ENCODE measurements around the gene CYTH1.
"Not testable (repeated sequence)": the region's sequence is repeated elsewhere in the genome, so short reads cannot be mapped to it uniquely, and the experiment has no call there.

Gene CYTH1

GRCh38 chr17:78679495-78680395 is 102.3 kb downstream of the CYTH1 start:
- no peak for DNase-seq

- no peak for DNase-seq
Measured at GRCh38 chr17:78678711-78679110, 103.4 kb downstream of the CYTH1 start.

- no peak for DNase-seq
Measured at GRCh38 chr17:78678222-78678557, 103.9 kb downstream of the CYTH1 start.

GRCh38 chr17:78677303-78678221 is 104.5 kb downstream of the CYTH1 start:
- DNase-seq = no peak

- DNase-seq = no peak
Measured at GRCh38 chr17:78676412-78677302, 105.4 kb downstream of the CYTH1 start.

- no peak for DNase-seq
Measured at GRCh38 chr17:78675836-78676235, 106.2 kb downstream of the CYTH1 start.

- no peak for DNase-seq
Measured at GRCh38 chr17:78675316-78675616, 106.8 kb downstream of the CYTH1 start.

GRCh38 chr17:78674595-78675315 is 107.3 kb downstream of the CYTH1 start:
- no peak for DNase-seq

GRCh38 chr17:78674156-78674555 is 107.9 kb downstream of the CYTH1 start:
- no peak for DNase-seq

GRCh38 chr17:78673395-78673794 is 108.7 kb downstream of the CYTH1 start:
- DNase-seq = no peak

- no peak for DNase-seq
Measured at GRCh38 chr17:78672871-78673371, 109.2 kb downstream of the CYTH1 start.

- no peak for DNase-seq
Measured at GRCh38 chr17:78672005-78672404, 110.1 kb downstream of the CYTH1 start.

GRCh38 chr17:78671726-78672001 is 110.4 kb downstream of the CYTH1 start:
- DNase-seq = not testable (repeated sequence)

GRCh38 chr17:78670850-78671725 is 111.0 kb downstream of the CYTH1 start:
- DNase-seq = no peak

GRCh38 chr17:78669975-78670518 is 112.0 kb downstream of the CYTH1 start:
- DNase-seq = no peak

- DNase-seq = no peak
Measured at GRCh38 chr17:78669256-78669974, 112.7 kb downstream of the CYTH1 start.

GRCh38 chr17:78668847-78669246 is 113.2 kb downstream of the CYTH1 start:
- no peak for DNase-seq

GRCh38 chr17:78667741-78668640 is 114.1 kb downstream of the CYTH1 start:
- DNase-seq = no peak

- no peak for DNase-seq
Measured at GRCh38 chr17:78667091-78667490, 115.0 kb downstream of the CYTH1 start.

Measured in amniotic stem cell (primary cell).